Epithelial cell of esophagus (primary cell): Measurements from ENCODE around the gene QSER1.

ENCODE experiments used
- DNase-seq: peaks from one replicate; pipeline ENCODE4 v3.0.0; 2010; ENCODE audit warnings: low read depth
- H3K4me3 ChIP-seq: 2 replicates; pipeline ENCODE4 v1.5.1; 2011; ENCODE audit warnings: mild to moderate bottlenecking, low read length, control low read depth
- TF ChIP-seq, protein P1 (sequence below): IDR thresholded peaks from 2 replicates; pipeline ENCODE4 v1.5.1; 2011; ENCODE audit warnings: low read depth, mild to moderate bottlenecking, low read length, control low read depth, inconsistent platforms; ENCODE audit not compliant: insufficient read depth; ENCODE audit errors: missing control alignments

The QSER1 gene

DNA sequence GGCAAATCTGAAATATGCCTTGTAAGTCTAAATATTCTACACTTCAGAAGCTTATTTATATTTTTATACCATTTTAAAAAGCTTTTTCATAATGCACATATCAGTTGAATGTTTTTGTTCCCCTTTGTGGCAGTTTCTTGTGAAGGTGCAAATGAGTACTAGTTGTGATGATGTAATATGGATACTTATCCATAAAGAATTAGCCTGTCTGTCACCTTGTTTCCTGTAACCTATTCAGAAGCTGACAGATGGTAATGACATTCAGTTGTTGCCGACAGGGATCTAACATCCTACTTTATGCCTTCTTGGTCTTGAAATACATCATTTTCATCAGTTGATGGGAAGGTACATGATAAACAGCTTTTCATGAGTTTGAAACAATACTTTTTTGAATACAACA is 2.9 kb downstream of the QSER1 start:
- no peak overlapping the region for H3K4me3 ChIP-seq
- no peak for DNase-seq
- TF ChIP-seq, protein P1, sequence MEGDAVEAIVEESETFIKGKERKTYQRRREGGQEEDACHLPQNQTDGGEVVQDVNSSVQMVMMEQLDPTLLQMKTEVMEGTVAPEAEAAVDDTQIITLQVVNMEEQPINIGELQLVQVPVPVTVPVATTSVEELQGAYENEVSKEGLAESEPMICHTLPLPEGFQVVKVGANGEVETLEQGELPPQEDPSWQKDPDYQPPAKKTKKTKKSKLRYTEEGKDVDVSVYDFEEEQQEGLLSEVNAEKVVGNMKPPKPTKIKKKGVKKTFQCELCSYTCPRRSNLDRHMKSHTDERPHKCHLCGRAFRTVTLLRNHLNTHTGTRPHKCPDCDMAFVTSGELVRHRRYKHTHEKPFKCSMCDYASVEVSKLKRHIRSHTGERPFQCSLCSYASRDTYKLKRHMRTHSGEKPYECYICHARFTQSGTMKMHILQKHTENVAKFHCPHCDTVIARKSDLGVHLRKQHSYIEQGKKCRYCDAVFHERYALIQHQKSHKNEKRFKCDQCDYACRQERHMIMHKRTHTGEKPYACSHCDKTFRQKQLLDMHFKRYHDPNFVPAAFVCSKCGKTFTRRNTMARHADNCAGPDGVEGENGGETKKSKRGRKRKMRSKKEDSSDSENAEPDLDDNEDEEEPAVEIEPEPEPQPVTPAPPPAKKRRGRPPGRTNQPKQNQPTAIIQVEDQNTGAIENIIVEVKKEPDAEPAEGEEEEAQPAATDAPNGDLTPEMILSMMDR: no peak

GRCh38 chr11:32897103-32897502 is 4.5 kb downstream of the QSER1 start:
- H3K4me3 ChIP-seq: no peak overlapping the region
- TF ChIP-seq, protein P1: no peak
- no peak for DNase-seq

- DNase-seq: no peak
- no peak overlapping the region for H3K4me3 ChIP-seq
- TF ChIP-seq, protein P1: no peak
Observed at GRCh38 chr11:32899438-32899837, 6.8 kb downstream of the QSER1 start.

DNA sequence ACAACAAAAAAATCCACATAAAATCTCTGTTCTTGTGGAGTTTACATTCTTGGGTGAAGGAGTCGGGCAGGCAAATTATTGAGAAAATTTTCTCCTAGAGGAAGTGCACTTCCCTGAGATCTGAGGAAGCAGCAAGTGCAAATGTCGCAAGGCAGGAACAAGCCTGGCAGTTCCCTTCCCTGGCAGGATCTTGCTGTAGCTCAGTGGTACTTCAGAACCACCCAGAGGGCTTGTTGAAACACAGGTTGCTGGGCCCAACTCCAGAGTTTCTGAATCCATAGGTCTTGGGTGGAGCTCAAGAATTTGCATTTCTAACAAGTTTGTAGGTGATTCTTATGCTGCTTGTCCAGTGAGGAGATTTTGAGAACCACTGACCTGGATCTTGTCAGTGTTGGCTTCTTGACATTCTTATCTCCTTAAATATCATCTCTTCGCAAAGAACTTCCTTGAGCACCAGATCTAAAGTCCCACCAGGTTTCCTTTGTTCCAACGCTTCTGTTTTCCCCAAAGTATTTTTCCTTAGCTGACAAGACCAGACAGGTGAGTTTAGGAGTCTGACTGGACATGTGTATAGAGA is 9.6 kb downstream of the QSER1 start:
- no peak overlapping the region for H3K4me3 ChIP-seq
- peak; percentile 63 for DNase-seq
- TF ChIP-seq, protein P1: no peak

- no peak for DNase-seq
- no peak overlapping the region for H3K4me3 ChIP-seq
- TF ChIP-seq, protein P1: no peak
Observed at GRCh38 chr11:32905028-32905667, 12.5 kb downstream of the QSER1 start.

DNA sequence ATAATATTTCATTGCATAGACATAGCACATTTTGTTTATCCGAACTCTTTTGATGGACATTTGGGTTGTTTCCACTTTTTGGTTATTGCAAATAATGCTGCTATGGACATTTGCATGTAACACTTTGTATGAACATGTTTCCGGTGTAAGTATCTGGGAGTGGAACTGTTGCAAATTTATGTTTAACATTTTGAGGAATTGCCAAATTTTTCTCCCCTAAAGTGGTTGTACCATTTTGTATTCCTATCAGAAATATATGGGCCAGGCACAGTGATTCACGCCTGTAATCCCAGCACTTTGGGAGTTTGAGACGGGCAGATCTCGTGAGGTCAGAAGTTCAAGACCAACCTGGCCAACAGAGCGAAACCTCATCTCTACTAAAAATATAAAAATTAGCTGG is 16.0 kb downstream of the QSER1 start:
- TF ChIP-seq, protein P1: no peak
- DNase-seq: no peak
- H3K4me3 ChIP-seq: no peak overlapping the region

DNA sequence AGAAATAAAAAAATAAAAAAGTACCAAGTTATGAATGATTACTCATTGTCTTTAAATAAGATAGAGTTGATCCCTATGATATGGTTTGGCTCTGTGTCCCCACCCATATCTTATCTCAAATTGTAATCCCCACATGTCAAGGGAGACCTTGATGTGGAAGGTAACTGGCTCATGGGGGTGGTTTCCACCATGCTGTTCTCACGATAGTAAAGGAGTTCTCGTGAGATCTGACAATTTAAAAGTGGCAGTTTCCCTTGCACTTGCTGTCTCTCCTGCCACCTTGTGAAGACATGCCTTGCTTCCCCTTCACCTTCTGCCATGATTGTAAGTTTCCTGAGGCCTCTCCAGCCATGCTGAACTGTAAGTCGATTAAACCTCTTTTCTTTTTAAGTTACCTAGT is 18.8 kb downstream of the QSER1 start:
- TF ChIP-seq, protein P1: no peak
- H3K4me3 ChIP-seq: no peak overlapping the region
- DNase-seq: no peak
